Measurements from ENCODE around the gene PTGR3. TPM values are rescaled to one million over a fixed set of nuclear protein-coding genes. Genes with fewer than 3 reads are reported as not detected.

The PTGR3 gene
- total RNA-seq, 3 donors from 2014 or later (not counting 1 experiment from before 2014, with no cell fraction given): 27.4 to 29.4 (median 28.5) TPM

- H3K27ac Mint-ChIP-seq: no peak overlapping the region
Measured at GRCh38 chr18:75179819-75180600, 28.9 kb downstream of the PTGR3 start.

GRCh38 chr18:75178376-75178775 lies 30.6 kb downstream of the PTGR3 start:
- intact Hi-C loops (cut with micrococcal nuclease): loop anchor here (10.0 kb wide), 1 partner anchor 296 kb away; no protein-coding TSS in a partner anchor
- DNase-seq (no peak), ATAC-seq (no peak)
- 95% methylated on average over 11 of the region's 11 CpGs for WGBS (ENCODE audit: insufficient coverage)
- Histone ChIP-seq H3K27me3 (ENCODE audit: control insufficient read depth, insufficient read depth, low read length) (no peaks in the 10 kb centered on the region), H3K4me1 (ENCODE audit: control insufficient read depth, insufficient read depth, low read length) (no peaks in the 10 kb centered on the region), H3K27ac (ENCODE audit: low read length) (no peak overlapping the region), H3K9me3 (ENCODE audit: control insufficient read depth, insufficient read depth, low read length) (no peaks in the 10 kb centered on the region), H3K36me3 (ENCODE audit: control insufficient read depth, insufficient read depth, low read length) (no peaks in the 10 kb centered on the region), H3K4me3 (ENCODE audit: low read length) (no peak overlapping the region)
- Mint-ChIP-seq H3K4me1 (peaks cover under 1 to 6% of the 10 kb centered on the region in 2 donors), H3K36me3 (no peaks in the 10 kb centered on the region), H3K27ac (no peak overlapping the region), H3K9me3 (no peaks in the 10 kb centered on the region), H3K27me3 (ENCODE audit: low read depth in 2 of 2) (peaks cover 0 to 5% of the 10 kb centered on the region in 2 donors), H3K4me3 (no peak overlapping the region)
- no peak for TF ChIP-seq CTCF (IDR thresholded peaks at IDR 0.05)

More at GRCh38 chr18:75179819-75180600, 28.9 kb downstream of the PTGR3 start:
- ATAC-seq (no peak), DNase-seq (no peak)
- Mint-ChIP-seq H3K4me3 (no peak overlapping the region), H3K36me3 (no peaks in the 10 kb centered on the region), H3K4me1 (peaks cover 0 to 5% of the 10 kb centered on the region in 2 donors), H3K27me3 (ENCODE audit: low read depth in 2 of 2) (peaks cover 0 to 5% of the 10 kb centered on the region in 2 donors), H3K9me3 (no peaks in the 10 kb centered on the region)
- no peak overlapping the region for H3K4me3 ChIP-seq (ENCODE audit: low read length)
- no peaks in the 10 kb centered on the region for H3K36me3 ChIP-seq (ENCODE audit: control insufficient read depth, insufficient read depth, low read length)
- no peaks in the 10 kb centered on the region for H3K27me3 ChIP-seq (ENCODE audit: control insufficient read depth, insufficient read depth, low read length)
- H3K27ac ChIP-seq (ENCODE audit: low read length): no peak overlapping the region
- H3K9me3 ChIP-seq (ENCODE audit: control insufficient read depth, insufficient read depth, low read length): no peaks in the 10 kb centered on the region
- no peak for TF ChIP-seq CTCF (IDR thresholded peaks at IDR 0.05)
- H3K4me1 ChIP-seq (ENCODE audit: control insufficient read depth, insufficient read depth, low read length): no peaks in the 10 kb centered on the region
- intact Hi-C loops (cut with micrococcal nuclease): loop anchor here (10.0 kb wide), 1 partner anchor 295 kb away; no protein-coding TSS in a partner anchor
- whole genome bisulfite sequencing (ENCODE audit: insufficient coverage): 91% methylated on average over 11 of the region's 13 CpGs

GRCh38 chr18:75176849-75177248 lies 32.1 kb downstream of the PTGR3 start:
- peaks cover 9 to 14% of the 10 kb centered on the region in 2 donors for H3K4me1 Mint-ChIP-seq
- H3K27me3 ChIP-seq (ENCODE audit: control insufficient read depth, insufficient read depth, low read length): no peaks in the 10 kb centered on the region
- no peak overlapping the region for H3K27ac Mint-ChIP-seq
- H3K4me3 ChIP-seq (ENCODE audit: low read length): no peak overlapping the region
- ATAC-seq (peak in 2 of 3 donors; percentile 26 to 34), DNase-seq (peak in 1 of 2 donors; percentile 32)
- no peaks in the 10 kb centered on the region for H3K36me3 ChIP-seq (ENCODE audit: control insufficient read depth, insufficient read depth, low read length)
- no peaks in the 10 kb centered on the region for H3K9me3 ChIP-seq (ENCODE audit: control insufficient read depth, insufficient read depth, low read length)
- H3K4me3 Mint-ChIP-seq: no peak overlapping the region
- no peaks in the 10 kb centered on the region for H3K9me3 Mint-ChIP-seq
- H3K27me3 Mint-ChIP-seq (ENCODE audit: low read depth in 2 of 2): no peaks in the 10 kb centered on the region
- no peaks in the 10 kb centered on the region for H3K4me1 ChIP-seq (ENCODE audit: control insufficient read depth, insufficient read depth, low read length)
- intact Hi-C loops (cut with micrococcal nuclease): loop anchor here (10.0 kb wide), 1 partner anchor 298 kb away; no protein-coding TSS in a partner anchor
- 87% methylated on average over 8 of the region's 8 CpGs for WGBS (ENCODE audit: insufficient coverage)
- no peak overlapping the region for H3K27ac ChIP-seq (ENCODE audit: low read length)
- no peaks in the 10 kb centered on the region for H3K36me3 Mint-ChIP-seq
- TF ChIP-seq CTCF (IDR thresholded peaks at IDR 0.05): no peak
